Measurements from ENCODE around the gene TLX2. TPM values are rescaled to one million over a fixed set of nuclear protein-coding genes. Genes with fewer than 3 reads are reported as not detected.
A peak's percentile ranks its signal among the peaks of the same experiment; 100 is the strongest.

Gene TLX2
- total RNA-seq, 1 donor from 2014 or later: not detected

- Histone ChIP-seq H3K4me2 (peak overlapping the region; percentile 88), H3K4me3 (peak overlapping the region; percentile 97), H4K20me1 (ENCODE audit: low read depth) (peaks cover 22% of the 10 kb centered on the region), H3K9ac (peak overlapping the region; percentile 1), H3F3A (ENCODE audit: low read depth) (peaks cover 31% of the 10 kb centered on the region), H3K4me1 (peaks cover 12% of the 10 kb centered on the region), H3K79me2 (ENCODE audit: low read depth) (peaks cover 14% of the 10 kb centered on the region), H3K27me3 (peaks cover 42% of the 10 kb centered on the region), H3K9me3 (ENCODE audit: low read depth) (no peaks in the 10 kb centered on the region), H2AFZ (replicated peaks) (peak overlapping the region; percentile 92), H3K36me3 (no peaks in the 10 kb centered on the region), H3K27ac (no peak overlapping the region)
- Mint-ChIP-seq H3K4me1 (peaks cover 11% of the 10 kb centered on the region), H3K9me3 (no peaks in the 10 kb centered on the region), H3K36me3 (peaks cover 15% of the 10 kb centered on the region), H3K4me3 (peak overlapping the region; percentile 95), H3K27me3 (ENCODE audit: insufficient read depth, low read depth) (peaks cover 28% of the 10 kb centered on the region), H3K27ac (no peak overlapping the region)
- TF ChIP-seq CTCF (IDR thresholded peaks at IDR 0.05) (no peak), EZH2 (IDR thresholded peaks at IDR 0.05) (peak; percentile 55), EZH2phosphoT487 (IDR thresholded peaks at IDR 0.05) (peak; percentile 43)
- peak; percentile 79 for DNase-seq (ENCODE audit: low spot score)
These were observed 40.7 kb downstream of the TLX2 start for GRCh38 chr2:74554820-74555531.

GRCh38 chr2:74555610-74556103 lies 41.4 kb downstream of the TLX2 start:
- H3K27me3 ChIP-seq: peaks cover 39% of the 10 kb centered on the region
- H3K79me2 ChIP-seq (ENCODE audit: low read depth): peaks cover 11% of the 10 kb centered on the region
- H3K36me3 Mint-ChIP-seq: peaks cover 10% of the 10 kb centered on the region
- H3K27ac ChIP-seq: no peak overlapping the region
- H3K4me2 ChIP-seq: peak overlapping the region; percentile 88
- TF ChIP-seq EZH2phosphoT487 (IDR thresholded peaks at IDR 0.05): no peak
- TF ChIP-seq CTCF (IDR thresholded peaks at IDR 0.05): no peak
- no peak for TF ChIP-seq EZH2 (IDR thresholded peaks at IDR 0.05)
- no peaks in the 10 kb centered on the region for H3K9me3 Mint-ChIP-seq
- DNase-seq (ENCODE audit: low spot score): no peak
- H3K4me1 Mint-ChIP-seq: peaks cover 6% of the 10 kb centered on the region
- no peaks in the 10 kb centered on the region for H3K9me3 ChIP-seq (ENCODE audit: low read depth)
- H3K36me3 ChIP-seq: no peaks in the 10 kb centered on the region
- H3K4me3 Mint-ChIP-seq: peak overlapping the region; percentile 95
- H3K27ac Mint-ChIP-seq: no peak overlapping the region
- H2AFZ ChIP-seq (replicated peaks): no peak overlapping the region
- peaks cover 12% of the 10 kb centered on the region for H3K4me1 ChIP-seq
- H3K4me3 ChIP-seq: peak overlapping the region; percentile 97
- peaks cover 22% of the 10 kb centered on the region for H4K20me1 ChIP-seq (ENCODE audit: low read depth)
- peak overlapping the region; percentile 1 for H3K9ac ChIP-seq
- H3K27me3 Mint-ChIP-seq (ENCODE audit: insufficient read depth, low read depth): peaks cover 25% of the 10 kb centered on the region
- H3F3A ChIP-seq (ENCODE audit: low read depth): peaks cover 31% of the 10 kb centered on the region

- peaks cover 11% of the 10 kb centered on the region for H3K79me2 ChIP-seq (ENCODE audit: low read depth)
- Mint-ChIP-seq H3K36me3 (peaks cover 9% of the 10 kb centered on the region), H3K27ac (no peak overlapping the region), H3K9me3 (no peaks in the 10 kb centered on the region), H3K27me3 (ENCODE audit: insufficient read depth, low read depth) (peaks cover 26% of the 10 kb centered on the region), H3K4me1 (peaks cover 6% of the 10 kb centered on the region), H3K4me3 (peak overlapping the region; percentile 95)
- peaks cover 39% of the 10 kb centered on the region for H3K27me3 ChIP-seq
- H3K27ac ChIP-seq: no peak overlapping the region
- peaks cover 12% of the 10 kb centered on the region for H3K4me1 ChIP-seq
- DNase-seq (ENCODE audit: low spot score): no peak
- no peak overlapping the region for H2AFZ ChIP-seq (replicated peaks)
- no peaks in the 10 kb centered on the region for H3K9me3 ChIP-seq (ENCODE audit: low read depth)
- H3K4me2 ChIP-seq: no peak overlapping the region
- TF ChIP-seq CTCF (IDR thresholded peaks at IDR 0.05) (no peak), EZH2 (IDR thresholded peaks at IDR 0.05) (no peak), EZH2phosphoT487 (IDR thresholded peaks at IDR 0.05) (no peak)
- peaks cover 31% of the 10 kb centered on the region for H3F3A ChIP-seq (ENCODE audit: low read depth)
- H3K9ac ChIP-seq: no peak overlapping the region
- H4K20me1 ChIP-seq (ENCODE audit: low read depth): peaks cover 22% of the 10 kb centered on the region
- no peaks in the 10 kb centered on the region for H3K36me3 ChIP-seq
- no peak overlapping the region for H3K4me3 ChIP-seq
These were observed 41.9 kb downstream of the TLX2 start for GRCh38 chr2:74556159-74556558.
